ENCODE measurements around the gene PNISR. TPM values are rescaled to one million over a fixed set of nuclear protein-coding genes. Genes with fewer than 3 reads are reported as not detected.

The PNISR gene
- total RNA-seq, result 59.4 and 76.8 TPM in 2 replicates

DNA sequence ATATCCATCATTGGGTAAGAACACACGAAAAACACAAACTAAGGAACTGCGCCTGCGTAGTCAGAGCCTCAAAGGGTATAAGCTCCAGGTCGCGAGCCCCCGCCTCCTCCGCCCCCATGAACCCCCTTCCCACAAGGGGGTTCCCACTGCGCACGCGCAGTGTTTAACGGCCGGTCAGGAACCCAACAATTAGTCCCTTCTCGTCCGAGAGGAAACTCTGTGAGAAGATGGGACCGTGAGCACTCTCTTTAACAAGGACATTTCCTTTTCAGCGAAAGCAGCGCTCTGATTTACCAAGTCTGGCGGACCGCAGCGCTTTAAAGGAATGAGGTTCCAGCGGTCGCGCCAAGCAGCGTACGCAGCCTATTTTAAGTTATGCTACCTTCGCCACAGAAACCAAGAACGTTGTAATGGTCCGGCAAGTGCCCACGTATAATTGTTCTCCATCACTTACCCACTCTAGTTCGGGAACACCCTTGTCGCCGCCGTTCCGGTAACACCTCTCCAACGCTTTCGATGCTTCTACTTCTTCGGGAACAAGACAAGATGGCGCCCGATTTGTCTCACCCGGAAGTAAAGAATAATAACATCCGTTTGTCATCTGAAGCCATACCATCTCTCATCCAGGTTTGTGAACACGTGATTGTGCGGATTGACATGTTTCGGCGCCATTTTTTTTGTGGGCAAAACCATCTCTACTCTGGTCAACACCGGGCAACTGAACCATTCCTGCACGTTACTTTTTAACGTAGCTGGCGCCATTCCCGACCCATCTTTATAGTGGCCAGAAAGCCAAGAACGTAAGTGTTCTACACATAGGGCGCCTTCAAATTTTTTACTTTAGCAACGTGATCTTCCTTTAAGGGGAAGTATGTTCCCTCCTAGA is at the start of gene PNISR:
Gene PNISR, minus strand, starts transcription at position 548 of the 886 bp plus-strand sequence. CDS start 10,649 bp downstream, outside the sequence.

DNA sequence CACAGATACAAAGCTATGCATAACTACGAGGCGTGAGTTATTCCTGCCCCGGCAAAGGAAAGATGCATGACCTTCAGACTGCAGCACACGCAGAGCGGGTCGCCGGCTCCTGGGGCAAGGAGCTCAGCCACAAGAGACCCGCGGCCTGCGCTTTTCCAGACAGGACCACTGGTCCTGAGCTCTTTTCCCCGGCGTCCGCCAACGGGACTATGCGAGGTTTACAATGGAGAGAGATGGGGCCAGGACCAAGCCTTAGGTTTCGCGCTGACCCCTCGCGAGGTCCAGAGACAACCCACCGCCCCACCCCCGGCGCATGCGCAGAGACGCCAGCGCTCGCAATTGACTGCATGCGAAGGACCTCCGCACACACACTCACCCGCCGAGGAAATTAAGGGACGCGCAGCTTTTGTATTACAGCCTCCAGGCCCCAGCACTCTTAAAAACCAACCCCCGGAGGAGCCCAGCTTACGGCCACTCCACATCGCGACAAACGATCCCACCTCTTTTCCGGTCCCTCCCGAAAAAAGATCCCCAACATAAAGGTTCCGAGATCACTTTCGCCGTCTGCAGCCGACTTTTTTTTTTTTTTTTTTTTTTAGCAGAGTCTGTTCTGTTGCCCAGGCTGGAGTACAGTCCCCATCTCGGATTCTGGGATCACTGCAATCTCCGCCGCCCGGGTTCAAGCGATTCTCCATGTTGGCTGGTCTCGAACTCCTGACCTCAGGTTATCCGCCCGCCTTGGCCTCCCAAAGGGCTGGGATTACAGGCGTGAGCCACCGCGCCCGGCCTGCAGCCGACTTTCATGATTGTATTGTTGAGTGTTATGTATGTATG is 31.2 kb downstream of the PNISR start, which contains the start of gene COQ3:
Gene COQ3, minus strand, starts transcription at position 498 of the 834 bp plus-strand sequence. Its CDS starts 16 bp downstream, at position 482.

GRCh38 chr6:99349171-99350141 is 75.7 kb downstream of the PNISR start, which contains the start of gene FAXC:
FAXC (minus strand) TSS chr6:99349674; CDS start chr6:99349372, 302 bp downstream.

Other genes with a start within 250 kb of the PNISR start
- gene FAXC, start 75.6 kb downstream of the PNISR start, total RNA-seq, result 0.16 and 0.26 TPM in 2 replicates
- gene COQ3, start 31.1 kb downstream of the PNISR start, total RNA-seq, result 1.7 and 4.6 TPM in 2 replicates
- gene USP45, start 90.1 kb upstream of the PNISR start, total RNA-seq, result 8.8 and 9.9 TPM in 2 replicates
- 44.2 and 62.9 TPM in 2 replicates for gene CCNC, start 143.4 kb upstream of the PNISR start, total RNA-seq
- gene PRDM13, start 181.5 kb upstream of the PNISR start, total RNA-seq, result not detected in 2 replicates

Data from bronchial smooth muscle cell (primary cell).